Trophoblast cell (in vitro differentiated cells and primary cell): ENCODE data around the gene KRT76.

Source experiments
- DNase-seq, 2 donors: peaks; one replicate each; pipeline ENCODE4 v3.0.0-alpha.2; 2016
- H2AFZ ChIP-seq: 2 replicates; pipeline ENCODE4 v1.6.1; 2013; ENCODE audit warnings: low read length, moderate library complexity, mild to moderate bottlenecking; ENCODE audit not compliant: insufficient read depth, poor library complexity
- H2AK5ac ChIP-seq: 2 replicates; pipeline ENCODE4 v1.6.1; 2013; ENCODE audit warnings: mild to moderate bottlenecking, low read length
- H2BK120ac ChIP-seq: 2 replicates; pipeline ENCODE4 v1.6.1; 2013; ENCODE audit warnings: low read length, mild to moderate bottlenecking, moderate library complexity; ENCODE audit not compliant: insufficient read depth, poor library complexity
- H2BK12ac ChIP-seq: 2 replicates; pipeline ENCODE4 v1.6.1; 2013; ENCODE audit warnings: mild to moderate bottlenecking, low read length, moderate library complexity
- H2BK5ac ChIP-seq: 2 replicates; pipeline ENCODE4 v1.6.1; 2013; ENCODE audit warnings: low read length, low read depth, moderate library complexity, mild to moderate bottlenecking; ENCODE audit not compliant: poor library complexity
- H3K14ac ChIP-seq: 2 replicates; pipeline ENCODE4 v1.6.1; 2013; ENCODE audit warnings: mild to moderate bottlenecking, low read length
- H3K18ac ChIP-seq: 2 replicates; pipeline ENCODE4 v1.6.1; 2013; ENCODE audit warnings: mild to moderate bottlenecking, low read length
- H3K23ac ChIP-seq: 2 replicates; pipeline ENCODE4 v1.6.1; 2013; ENCODE audit warnings: low read length
- H3K27ac ChIP-seq: 2 replicates; pipeline ENCODE4 v1.5.1; 2013; ENCODE audit warnings: low read depth, mild to moderate bottlenecking, inconsistent platforms, low read length, moderate library complexity
- H3K27me3 ChIP-seq: 2 replicates; pipeline ENCODE4 v1.6.1; 2013; ENCODE audit warnings: inconsistent platforms, mild to moderate bottlenecking, low read length, moderate library complexity; ENCODE audit not compliant: insufficient read depth
- H3K36me3 ChIP-seq, 2 experiments: 1 replicate in 1 of 2; 2 replicates in 1 of 2; pipeline ENCODE4 v1.6.1; 2013; ENCODE audit warnings: low read length in 2 of 2, mild to moderate bottlenecking in 2 of 2, moderate library complexity in 1 of 2; ENCODE audit not compliant: insufficient read depth in 2 of 2, control insufficient read depth in 1 of 2
- H3K4ac ChIP-seq: 2 replicates; pipeline ENCODE4 v1.6.1; 2013; ENCODE audit warnings: low read depth, mild to moderate bottlenecking, low read length, moderate library complexity
- H3K4me1 ChIP-seq, 2 experiments: 1 replicate in 1 of 2; 2 replicates in 1 of 2; pipeline ENCODE4 v1.6.1; 2013; ENCODE audit warnings: low read length in 2 of 2, mild to moderate bottlenecking in 2 of 2, moderate library complexity in 1 of 2; ENCODE audit not compliant: insufficient read depth in 2 of 2, control insufficient read depth in 1 of 2
- H3K4me2 ChIP-seq: 2 replicates; pipeline ENCODE4 v1.6.1; 2013; ENCODE audit warnings: inconsistent platforms, mild to moderate bottlenecking, low read length, moderate library complexity
- H3K4me3 ChIP-seq: 2 replicates; pipeline ENCODE4 v1.5.1; 2013; ENCODE audit warnings: mild to moderate bottlenecking, low read depth, low read length, inconsistent platforms
- H3K79me1 ChIP-seq: one replicate; pipeline ENCODE4 v1.6.1; 2013; ENCODE audit warnings: low read length
- H3K79me2 ChIP-seq: 2 replicates; pipeline ENCODE4 v1.6.1; 2013; ENCODE audit warnings: low read length, mild to moderate bottlenecking; ENCODE audit not compliant: control insufficient read depth, insufficient read depth, poor library complexity
- H3K9ac ChIP-seq: 2 replicates; pipeline ENCODE4 v1.6.1; 2013; ENCODE audit warnings: mild to moderate bottlenecking, low read length
- H3K9me3 ChIP-seq: 2 replicates; pipeline ENCODE4 v1.6.1; 2013; ENCODE audit warnings: low read depth, mild to moderate bottlenecking, control low read depth, inconsistent platforms, low read length; ENCODE audit not compliant: insufficient read depth
- H4K12ac ChIP-seq: 2 replicates; pipeline ENCODE4 v1.6.1; 2013; ENCODE audit warnings: low read depth, mild to moderate bottlenecking, low read length, moderate library complexity
- H4K8ac ChIP-seq: 2 replicates; pipeline ENCODE4 v1.6.1; 2013; ENCODE audit warnings: low read depth, mild to moderate bottlenecking, low read length, moderate library complexity
- H4K91ac ChIP-seq: one replicate; pipeline ENCODE4 v1.6.1; 2013; ENCODE audit warnings: low read depth, mild to moderate bottlenecking, low read length, moderate library complexity
- WGBS: extraction: QIAGEN DNeasy Blood & Tissue Kit; methylation state at CpG from one replicate; pipeline ENCODE4 v1.1.7; 2013; ENCODE audit warnings: missing lambda C conversion rate; ENCODE audit not compliant: insufficient read length, insufficient coverage; ENCODE audit errors: extremely low coverage; 5-methylcytosine and 5-hydroxymethylcytosine counted together

KRT76 gene

GRCh38 chr12:52765702-52766101 is 11.4 kb downstream of the KRT76 start:
- Histone ChIP-seq H2AFZ (no peak overlapping the region), H3K9ac (no peak overlapping the region)
- no CpG with 5 or more reads among the region's 1 CpG for WGBS

GRCh38 chr12:52763991-52764390 is 13.2 kb downstream of the KRT76 start:
- DNase-seq, result no peak
- H4K8ac ChIP-seq, result no peak overlapping the region
- no peak overlapping the region for H3K14ac ChIP-seq
- H2AK5ac ChIP-seq, result no peak overlapping the region
- no peak overlapping the region for H4K91ac ChIP-seq
- no peak overlapping the region for H3K4me3 ChIP-seq
- H3K4me2 ChIP-seq, result no peak overlapping the region
- no peak overlapping the region for H2AFZ ChIP-seq
- no peaks in the 10 kb centered on the region for H3K27me3 ChIP-seq
- H3K18ac ChIP-seq, result no peak overlapping the region
- no peaks in the 10 kb centered on the region for H3K79me2 ChIP-seq
- H2BK12ac ChIP-seq, result no peak overlapping the region
- H3K79me1 ChIP-seq, result no peaks in the 10 kb centered on the region
- H2BK120ac ChIP-seq, result no peak overlapping the region
- H3K36me3 ChIP-seq, result no peaks in the 10 kb centered on the region
- H3K9me3 ChIP-seq, result peaks cover 15% of the 10 kb centered on the region
- H3K9ac ChIP-seq, result no peak overlapping the region
- no CpG with 5 or more reads among the region's 2 CpGs for WGBS
- no peak overlapping the region for H3K27ac ChIP-seq
- peaks cover 4 to 5% of the 10 kb centered on the region in 2 experiments for H3K4me1 ChIP-seq
- H3K4ac ChIP-seq, result no peak overlapping the region
- no peak overlapping the region for H2BK5ac ChIP-seq
- no peak overlapping the region for H4K12ac ChIP-seq
- no peak overlapping the region for H3K23ac ChIP-seq

More at GRCh38 chr12:52765702-52766101, 11.4 kb downstream of the KRT76 start:
- DNase-seq, result no peak
- Histone ChIP-seq H3K79me1 (no peaks in the 10 kb centered on the region), H3K14ac (no peak overlapping the region), H2BK120ac (no peak overlapping the region), H3K36me3 (no peaks in the 10 kb centered on the region), H3K79me2 (no peaks in the 10 kb centered on the region), H4K91ac (no peak overlapping the region), H3K27me3 (no peaks in the 10 kb centered on the region), H3K9me3 (peaks cover 6% of the 10 kb centered on the region), H4K12ac (no peak overlapping the region), H2AK5ac (no peak overlapping the region), H3K4me3 (no peak overlapping the region), H3K4me2 (no peak overlapping the region), H3K18ac (no peak overlapping the region), H3K27ac (no peak overlapping the region), H4K8ac (no peak overlapping the region), H3K23ac (no peak overlapping the region), H2BK12ac (no peak overlapping the region), H2BK5ac (no peak overlapping the region), H3K4me1 (peaks cover 7 to 8% of the 10 kb centered on the region in 2 experiments), H3K4ac (no peak overlapping the region)

GRCh38 chr12:52763036-52763659 is 14.0 kb downstream of the KRT76 start:
- H3K4ac ChIP-seq, result no peak overlapping the region
- no peak overlapping the region for H2AK5ac ChIP-seq
- H3K4me1 ChIP-seq, result no peaks in the 10 kb centered on the region
- no peak overlapping the region for H3K18ac ChIP-seq
- no CpG with 5 or more reads among the region's 9 CpGs for WGBS
- H3K79me2 ChIP-seq, result no peaks in the 10 kb centered on the region
- no peak overlapping the region for H4K91ac ChIP-seq
- H3K9ac ChIP-seq, result no peak overlapping the region
- H3K9me3 ChIP-seq, result peaks cover 12% of the 10 kb centered on the region
- H3K23ac ChIP-seq, result no peak overlapping the region
- H4K12ac ChIP-seq, result no peak overlapping the region
- H2BK12ac ChIP-seq, result no peak overlapping the region
- DNase-seq, result no peak
- no peaks in the 10 kb centered on the region for H3K27me3 ChIP-seq
- H2BK5ac ChIP-seq, result no peak overlapping the region
- no peaks in the 10 kb centered on the region for H3K79me1 ChIP-seq
- no peak overlapping the region for H3K4me2 ChIP-seq
- H3K36me3 ChIP-seq, result no peaks in the 10 kb centered on the region
- H2BK120ac ChIP-seq, result no peak overlapping the region
- no peak overlapping the region for H3K14ac ChIP-seq
- H2AFZ ChIP-seq, result no peak overlapping the region
- H4K8ac ChIP-seq, result no peak overlapping the region
- no peak overlapping the region for H3K4me3 ChIP-seq
- no peak overlapping the region for H3K27ac ChIP-seq

- no peaks in the 10 kb centered on the region for H3K79me2 ChIP-seq
- no peak overlapping the region for H4K8ac ChIP-seq
- no peak overlapping the region for H2BK12ac ChIP-seq
- H2AK5ac ChIP-seq, result no peak overlapping the region
- H4K91ac ChIP-seq, result no peak overlapping the region
- peaks cover 15% of the 10 kb centered on the region for H3K9me3 ChIP-seq
- no peak overlapping the region for H3K18ac ChIP-seq
- H3K4ac ChIP-seq, result no peak overlapping the region
- no peak overlapping the region for H2BK120ac ChIP-seq
- WGBS, result no CpG with 5 or more reads among the region's 2 CpGs
- H3K27ac ChIP-seq, result no peak overlapping the region
- H3K36me3 ChIP-seq, result no peaks in the 10 kb centered on the region
- H3K4me2 ChIP-seq, result no peak overlapping the region
- no peak overlapping the region for H2AFZ ChIP-seq
- peaks cover 3% of the 10 kb centered on the region for H3K27me3 ChIP-seq
- H2BK5ac ChIP-seq, result no peak overlapping the region
- H3K79me1 ChIP-seq, result no peaks in the 10 kb centered on the region
- no peak overlapping the region for H3K23ac ChIP-seq
- H3K4me3 ChIP-seq, result no peak overlapping the region
- H3K4me1 ChIP-seq, result no peaks in the 10 kb centered on the region
- no peak overlapping the region for H4K12ac ChIP-seq
- H3K9ac ChIP-seq, result no peak overlapping the region
- no peak overlapping the region for H3K14ac ChIP-seq
- no peak for DNase-seq
Observed at GRCh38 chr12:52761802-52762201, 15.3 kb downstream of the KRT76 start.
